Kidney epithelial cell (primary cell): ENCODE results near the gene GPX3. TPM values are rescaled to one million over a fixed set of nuclear protein-coding genes. Genes with fewer than 3 reads are reported as not detected.

Source experiments
- DNase-seq: peaks from one replicate; pipeline ENCODE4 v3.0.0-alpha.2; 2010; ENCODE audit warnings: low read depth
- H3K27me3 ChIP-seq: 2 replicates; pipeline ENCODE4 v1.6.0; 2011; ENCODE audit warnings: low read length; ENCODE audit not compliant: control insufficient read depth, insufficient read depth
- H3K36me3 ChIP-seq: 2 replicates; pipeline ENCODE4 v1.5.1; 2011; ENCODE audit warnings: low read length; ENCODE audit not compliant: control insufficient read depth, insufficient read depth
- H3K4me3 ChIP-seq: 2 replicates; pipeline ENCODE4 v1.5.1; 2011; ENCODE audit warnings: low read depth, mild to moderate bottlenecking, control low read depth, low read length
- CTCF ChIP-seq: IDR thresholded peaks from 2 replicates; pipeline ENCODE4 v1.5.1; 2011; ENCODE audit warnings: mild to moderate bottlenecking, moderate library complexity, low read length, control low read depth, inconsistent platforms; ENCODE audit not compliant: insufficient read depth, poor library complexity, severe bottlenecking
- total RNA-seq: library from RNA; depleted of rRNA; stranded (reverse); fragments of >200 nt; gene quantifications from 2 replicates; pipeline ENCODE4 v1.2.3, GENCODE V29; 2015

The GPX3 gene
- total RNA-seq, 1 donor from 2014 or later: 6.3 TPM

- no peak overlapping the region for H3K4me3 ChIP-seq
- peak; percentile 43 for TF ChIP-seq CTCF
- DNase-seq: no peak
- H3K27me3 ChIP-seq: no peaks in the 10 kb centered on the region
- peaks cover 4% of the 10 kb centered on the region for H3K36me3 ChIP-seq
These were observed 28.1 kb downstream of the GPX3 start for GRCh38 chr5:151048526-151048925.

DNA sequence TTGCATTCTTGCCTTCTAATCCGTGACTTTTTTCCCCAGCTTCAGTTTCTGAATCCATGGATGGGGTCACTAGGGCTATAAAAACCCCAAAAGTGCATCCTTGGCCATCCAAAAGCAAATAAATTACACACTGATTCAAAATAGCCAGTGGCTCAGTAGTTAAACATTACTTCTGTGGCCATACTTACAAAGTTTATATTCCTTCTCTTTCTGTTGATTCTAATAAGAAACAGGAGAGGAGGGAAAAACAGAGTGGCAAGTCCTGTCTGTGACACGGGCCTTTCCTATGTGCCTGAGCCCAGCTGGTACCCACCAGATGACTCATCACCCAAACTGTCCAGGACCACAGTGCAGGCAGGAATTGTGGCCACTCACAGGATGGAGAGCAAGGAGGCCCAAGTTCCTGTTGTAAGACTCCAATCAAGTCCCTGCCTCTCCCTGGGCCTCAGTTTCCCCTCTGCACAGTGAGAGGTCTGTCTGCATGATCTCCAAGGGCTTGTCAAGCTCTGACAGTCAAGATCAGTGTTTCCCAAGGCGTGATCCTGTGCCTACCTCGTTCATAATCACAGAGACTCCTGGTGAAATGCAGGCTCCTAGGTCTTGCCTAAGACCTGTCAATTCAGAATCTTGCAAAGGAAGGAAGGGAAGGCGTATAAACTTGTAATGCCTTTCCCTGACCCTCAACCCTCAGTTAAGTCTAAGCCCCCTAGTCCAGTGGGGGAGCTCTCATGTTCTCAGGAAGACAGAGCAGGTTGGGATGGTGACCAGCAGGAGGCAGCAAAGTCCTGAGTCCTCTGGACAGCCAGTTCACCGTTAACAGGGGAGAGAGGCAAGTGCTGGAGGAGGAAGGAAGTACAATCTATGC lies 30.9 kb downstream of the GPX3 start:
- no peak for DNase-seq
- H3K36me3 ChIP-seq: peaks cover 3% of the 10 kb centered on the region
- no peaks in the 10 kb centered on the region for H3K27me3 ChIP-seq
- H3K4me3 ChIP-seq: no peak overlapping the region
- TF ChIP-seq CTCF: peak; percentile 86

- H3K36me3 ChIP-seq: peaks cover 3% of the 10 kb centered on the region
- H3K4me3 ChIP-seq: no peak overlapping the region
- H3K27me3 ChIP-seq: no peaks in the 10 kb centered on the region
- no peak for DNase-seq
- no peak for TF ChIP-seq CTCF
These were observed 31.7 kb downstream of the GPX3 start for GRCh38 chr5:151051931-151052608.

GRCh38 chr5:151052836-151053235 lies 32.4 kb downstream of the GPX3 start:
- H3K36me3 ChIP-seq: peaks cover 3% of the 10 kb centered on the region
- no peak overlapping the region for H3K4me3 ChIP-seq
- no peak for TF ChIP-seq CTCF
- no peak for DNase-seq
- no peaks in the 10 kb centered on the region for H3K27me3 ChIP-seq

DNA sequence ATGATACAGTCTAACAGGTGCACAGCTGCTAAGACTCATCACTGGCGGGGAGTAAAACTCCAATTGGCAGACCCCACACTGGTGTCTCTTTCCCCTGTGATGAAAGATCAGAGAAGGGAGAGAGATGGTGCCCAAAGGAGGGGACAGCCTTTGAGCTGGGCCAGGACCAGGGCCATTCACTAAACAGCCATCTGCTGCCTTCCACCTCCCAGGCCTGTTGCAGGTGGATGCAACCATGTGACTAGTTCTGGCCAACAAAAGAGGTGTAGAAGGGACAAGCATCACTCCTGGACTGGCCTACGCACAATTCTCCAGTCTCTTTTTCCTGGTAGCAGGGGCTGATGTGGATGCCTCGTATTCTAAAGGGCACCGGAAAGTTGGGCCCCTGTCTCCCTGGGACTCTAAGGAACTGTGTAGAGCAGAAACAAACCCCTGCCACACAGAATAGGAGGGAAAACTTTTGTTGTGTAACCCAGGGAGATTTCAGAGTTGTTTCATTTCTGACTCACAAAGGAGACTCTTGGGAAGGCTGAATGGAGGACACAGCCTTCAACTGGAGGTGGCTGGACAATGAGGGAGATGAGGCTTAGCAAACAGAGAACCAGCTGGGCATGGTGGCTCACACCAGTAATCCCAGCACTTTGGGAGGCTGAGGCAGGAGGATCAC lies 33.5 kb downstream of the GPX3 start:
- H3K36me3 ChIP-seq: peaks cover 1% of the 10 kb centered on the region
- no peak overlapping the region for H3K4me3 ChIP-seq
- TF ChIP-seq CTCF: no peak
- no peaks in the 10 kb centered on the region for H3K27me3 ChIP-seq
- DNase-seq: no peak
